ENCODE data around the gene SLC16A10. TPM values are rescaled to one million over a fixed set of nuclear protein-coding genes. Genes with fewer than 3 reads are reported as not detected.
A peak's percentile ranks its signal among the peaks of the same experiment; 100 is the strongest.

SLC16A10 gene
- total and polyA plus RNA-seq, 2 of the 8 experiments (the other 6 are each of a cell fraction or from before 2014, with no cell fraction given), result 18.6 to 23.2 TPM

DNA sequence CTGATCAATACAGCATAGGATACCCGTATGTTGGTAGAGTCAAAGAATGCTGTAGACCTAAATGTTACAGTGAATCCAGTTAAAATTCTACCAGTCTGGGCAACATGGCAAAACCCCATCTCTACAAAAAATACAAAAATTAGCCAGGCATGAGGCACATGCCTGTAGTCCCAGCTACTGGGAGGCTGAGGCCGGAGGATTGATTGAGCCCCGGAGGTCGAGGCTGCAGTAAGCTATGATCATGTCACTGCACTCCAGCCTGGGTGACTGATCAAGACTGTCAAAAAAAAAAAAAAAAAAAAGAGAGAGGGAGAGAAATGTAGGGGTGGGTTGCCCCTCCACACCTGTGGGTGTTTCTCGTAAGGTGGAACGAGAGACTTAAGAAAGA lies 167.5 kb downstream of the SLC16A10 start:
- Histone ChIP-seq H4K5ac (ENCODE audit: insufficient read length, low read depth, low read length) (peak overlapping the region; percentile 95), H3K23ac (ENCODE audit: insufficient read length) (no peak overlapping the region), H2BK15ac (ENCODE audit: low read length) (no peak overlapping the region), H3K79me2 (ENCODE audit: control insufficient read depth in 1 of 2, insufficient read depth in 2 of 2, low read length in 2 of 2) (peaks cover 0 to 3% of the 10 kb centered on the region in 2 experiments; a peak in 1 of 4 replicates), H2AFZ (ENCODE audit: low read length) (no peak overlapping the region), H2BK5ac (ENCODE audit: low read depth, low read length) (no peak overlapping the region), H3K18ac (ENCODE audit: extremely low read depth, low read length) (no peak overlapping the region; the same call in 1 of the 2 replicates), H3K9ac (replicated peaks in 1 of 4; ENCODE audit: extremely low read depth in 1 of 4, low read depth in 3 of 4, low read length in 3 of 4) (no peak overlapping the region), H3K27ac (ENCODE audit: low read depth, low read length) (no peak overlapping the region), H3K79me1 (ENCODE audit: low read depth, low read length) (no peaks in the 10 kb centered on the region), H3K4me3 (ENCODE audit: extremely low read depth in 1 of 4, insufficient read depth in 2 of 4, low read depth in 3 of 4, low read length in 4 of 4) (peak overlapping the region in 1 of 4 experiments; percentile 34; a peak in 2 of 8 replicates), H3K56ac (replicated peaks; ENCODE audit: insufficient read length, low read depth, low read length) (no peak overlapping the region), H2BK20ac (ENCODE audit: low read length) (no peak overlapping the region), H3K4me1 (replicated peaks in 1 of 4; ENCODE audit: control insufficient read depth in 3 of 4, insufficient read depth in 4 of 4, low read length in 3 of 4) (peaks cover 2 to 21% (median 12%) of the 10 kb centered on the region in 4 experiments; a peak in 6 of 7 replicates), H3K4me2 (ENCODE audit: insufficient read depth in 1 of 2, low read depth in 2 of 2, low read length in 2 of 2) (peak overlapping the region; percentile 62 to 75), H3K27me3 (replicated peaks in 1 of 4; ENCODE audit: control insufficient read depth in 3 of 4, extremely low read depth in 1 of 4, insufficient read depth in 3 of 4, low read length in 3 of 4) (no peaks in the 10 kb centered on the region), H3K9me3 (ENCODE audit: insufficient read depth in 2 of 2, low read depth in 1 of 2, low read length in 1 of 2) (no peaks in the 10 kb centered on the region), H3K23me2 (ENCODE audit: low read depth, low read length) (peaks cover 3% of the 10 kb centered on the region; the same call in 1 of the 2 replicates), H3K14ac (ENCODE audit: insufficient read length) (no peak overlapping the region), H2BK12ac (ENCODE audit: low read depth, low read length) (no peak overlapping the region), H4K91ac (replicated peaks; ENCODE audit: insufficient read length, low read length) (no peak overlapping the region), H4K8ac (ENCODE audit: extremely low read depth, insufficient read depth, low read length) (no peak overlapping the region), H3K4ac (replicated peaks; ENCODE audit: insufficient read length, low read depth, low read length) (no peak overlapping the region), H2BK120ac (replicated peaks; ENCODE audit: low read depth, low read length) (no peak overlapping the region), H4K20me1 (replicated peaks in 1 of 2; ENCODE audit: control insufficient read depth in 1 of 2, insufficient read depth in 2 of 2, low read length in 2 of 2) (no peaks in the 10 kb centered on the region), H3K36me3 (ENCODE audit: control insufficient read depth in 2 of 4, insufficient read depth in 4 of 4, low read length in 3 of 4) (no peaks in the 10 kb centered on the region), H2AK5ac (ENCODE audit: low read depth, low read length) (no peak overlapping the region)
- peak; percentile 73; the same call in 1 of the 2 replicates for TF ChIP-seq KDM1A (IDR thresholded peaks at IDR 0.05; ENCODE audit: borderline replicate concordance, low read length)
- no peak for TF ChIP-seq SIX5 (IDR thresholded peaks at IDR 0.05; ENCODE audit: low read depth, low read length)
- DNase-seq (ENCODE audit: low read depth in 1 of 2, low spot score in 2 of 2), result no peak
- POLR2A ChIA-PET (ENCODE audit: partially characterized antibody), result no interaction called here
- CTCF ChIA-PET (ENCODE audit: partially characterized antibody), result interaction anchor here (0.7 kb wide), 1 partner anchor 753 kb away, joined by 4 read pairs; no protein-coding TSS in a partner anchor
- no peak for FAIRE-seq
- whole genome bisulfite sequencing, 2 experiments (ENCODE audit: extremely low coverage in 1 of 2, insufficient coverage in 1 of 2, insufficient read length in 1 of 2, insufficient replicate concordance in 2 of 2, low coverage in 1 of 2, low lambda C conversion rate in 2 of 2, missing lambda C conversion rate in 1 of 2), result 42% methylated on average over 6 of the region's 6 CpGs; no CpG with 5 or more reads in 1 of the 2 experiments
